Right renal cortex interstitium (tissue), 3 donors: ENCODE measurements around the gene FBXO17. TPM values are rescaled to one million over a fixed set of nuclear protein-coding genes. Genes with fewer than 3 reads are reported as not detected.

Source experiments
- DNase-seq, 3 donors: peaks; one replicate each; pipeline ENCODE4 v3.0.0-alpha.2; 2013; ENCODE audit warnings: low read depth in 3 of 3, low spot score in 2 of 3
- polyA plus RNA-seq, 3 donors: library from polyadenylated mRNA; unstranded; fragments of 120-200 nt; gene quantifications; one replicate each; pipeline ENCODE4 v1.2.1, GENCODE V29; 2013; ENCODE audit not compliant: insufficient read length in 3 of 3

FBXO17 gene
- polyA plus RNA-seq, 3 donors: 57.6 to 59.5 (median 57.6) TPM

DNA sequence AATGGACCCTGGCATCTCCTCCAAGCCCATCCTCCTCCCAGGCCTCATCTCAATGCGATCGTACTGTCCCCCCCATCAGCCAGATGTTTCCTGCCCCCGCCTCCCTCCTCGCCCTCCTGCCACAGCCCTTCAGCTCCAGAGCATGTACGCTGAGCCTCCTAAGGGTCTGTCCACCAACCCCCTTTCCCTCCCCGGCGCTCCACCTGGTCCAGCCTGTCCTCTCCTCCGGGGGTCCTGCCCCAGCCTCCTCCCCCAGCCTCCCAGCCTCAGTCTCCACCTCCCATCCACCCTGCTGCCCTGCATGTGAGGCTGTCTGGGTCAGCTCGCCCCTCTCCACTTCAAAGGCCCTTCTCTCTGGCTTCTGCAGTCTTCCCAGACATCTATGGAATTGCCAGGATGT, 80.6 kb downstream of the FBXO17 start:
- DNase-seq: no peak

DNA sequence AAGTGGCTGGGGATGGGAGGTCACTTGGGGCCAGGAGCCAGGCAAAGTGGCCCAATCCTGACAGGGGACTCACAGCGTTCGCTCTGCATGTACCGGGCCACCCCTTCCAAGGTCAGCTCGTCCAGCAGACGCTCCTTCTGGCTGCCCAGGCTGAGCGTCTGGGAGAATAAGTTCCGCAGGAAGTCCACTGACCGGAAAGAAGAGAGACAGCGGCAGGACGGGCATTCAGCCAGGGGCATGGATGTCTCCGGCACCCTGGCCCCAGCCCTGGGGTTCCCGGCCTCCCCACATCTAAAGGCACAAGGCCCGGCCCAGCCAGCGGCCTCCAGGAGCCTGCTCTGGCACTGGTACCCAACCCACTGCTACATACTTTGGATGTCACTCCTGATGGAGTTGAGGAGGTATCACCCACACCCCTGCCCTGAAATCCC, 82.2 kb downstream of the FBXO17 start:
- no peak for DNase-seq

DNA sequence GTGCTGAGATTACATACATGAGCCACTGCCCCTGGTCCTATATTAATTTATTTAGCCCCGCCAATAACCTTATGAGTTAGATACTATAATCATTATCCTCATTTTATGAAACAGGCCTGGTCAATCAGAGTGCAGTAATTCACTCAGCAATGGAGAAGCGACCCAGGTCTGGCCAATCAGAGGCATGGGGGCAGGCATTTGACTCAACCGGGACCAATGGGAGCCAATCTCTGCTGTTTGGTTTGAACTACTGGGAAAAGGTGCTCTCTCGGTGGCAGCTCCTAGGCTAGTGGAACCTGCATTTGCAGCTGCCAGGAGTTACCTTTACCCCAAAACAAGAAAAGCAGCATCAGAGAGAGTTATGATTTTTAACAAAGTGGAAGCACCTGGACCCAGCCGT, 82.7 kb downstream of the FBXO17 start:
- no peak for DNase-seq

DNA sequence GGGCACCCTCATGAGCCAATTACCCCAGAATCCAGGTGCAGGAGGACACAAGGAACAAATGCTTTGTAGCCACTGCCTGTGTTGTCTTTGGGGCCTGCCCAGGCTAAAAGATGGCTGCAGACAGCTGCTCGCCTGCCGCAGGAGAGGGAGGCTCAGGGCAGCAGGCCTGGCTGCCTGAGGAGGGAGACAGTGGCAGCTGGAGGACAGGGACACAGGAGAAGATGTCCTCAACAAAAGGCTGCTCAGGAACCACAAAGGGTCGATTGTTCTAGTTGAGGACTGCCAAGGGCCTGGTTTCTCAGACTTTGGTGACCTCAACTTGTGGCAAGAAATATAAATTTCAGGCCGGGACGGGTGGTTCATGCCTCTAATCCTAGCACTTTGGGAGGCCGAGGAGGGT, 83.8 kb downstream of the FBXO17 start:
- DNase-seq: no peak

Other genes with a start within 250 kb of the FBXO17 start
- 1 to 10 TPM; 4.2 to 5.8 (median 4.7) TPM for gene CAPN12, start 231.3 kb downstream of the FBXO17 start, polyA plus RNA-seq
- gene LGALS7, start 202.2 kb downstream of the FBXO17 start, polyA plus RNA-seq: 1 to 10 TPM in 1 of 3 donors, under 1 TPM in 1, not detected in 1; 0.40 to 1.2 TPM
- gene LGALS7B, start 186.5 kb downstream of the FBXO17 start, polyA plus RNA-seq: 1 to 10 TPM in 2 of 3 donors, not detected in 1; 1.4 TPM
- 1 to 10 TPM in 2 of 3 donors, under 1 TPM in 1; 0.72 to 1.6 (median 1.1) TPM for gene LGALS4, start 162.8 kb downstream of the FBXO17 start, polyA plus RNA-seq
- 100 to 1,000 TPM; 144 to 168 (median 151) TPM for gene ECH1, start 143.9 kb downstream of the FBXO17 start, polyA plus RNA-seq
- gene HNRNPL, start 125.8 kb downstream of the FBXO17 start, polyA plus RNA-seq: 100 to 1,000 TPM; 473 to 492 (median 480) TPM
- gene RINL, start 97.5 kb downstream of the FBXO17 start, polyA plus RNA-seq: 1 to 10 TPM; 6.3 to 8.4 (median 6.5) TPM
- gene SIRT2, start 76.1 kb downstream of the FBXO17 start, polyA plus RNA-seq: 10 to 100 TPM; 35.8 to 41.0 (median 38.5) TPM
- gene NFKBIB, start 75.8 kb downstream of the FBXO17 start, polyA plus RNA-seq: 1 to 10 TPM; 6.9 to 7.9 (median 7.7) TPM
- under 1 TPM; 0.41 to 0.65 (median 0.42) TPM for gene CCER2, start 63.6 kb downstream of the FBXO17 start, polyA plus RNA-seq
- 10 to 100 TPM; 31.4 to 36.7 (median 34.6) TPM for gene SARS2, start 45.0 kb downstream of the FBXO17 start, polyA plus RNA-seq
- gene MRPS12, start 44.8 kb downstream of the FBXO17 start, polyA plus RNA-seq: 10 to 100 TPM; 15.2 to 21.4 (median 15.8) TPM
- gene FBXO27, start 56.8 kb upstream of the FBXO17 start, polyA plus RNA-seq: 1 to 10 TPM; 6.3 to 7.3 (median 7.0) TPM
- gene ACP7, start 108.6 kb upstream of the FBXO17 start, polyA plus RNA-seq: under 1 TPM; 0.31 to 0.76 (median 0.64) TPM
- gene PAK4, start 150.0 kb upstream of the FBXO17 start, polyA plus RNA-seq: 10 to 100 TPM; 40.0 to 50.1 (median 45.4) TPM
- 1 to 10 TPM in 2 of 3 donors, under 1 TPM in 1; 0.89 to 3.4 (median 1.5) TPM for gene NCCRP1, start 221.2 kb upstream of the FBXO17 start, polyA plus RNA-seq
- not detected for gene SYCN, start 228.5 kb upstream of the FBXO17 start, polyA plus RNA-seq